Measurements from ENCODE around the gene ACAA2. TPM values are rescaled to one million over a fixed set of nuclear protein-coding genes. Genes with fewer than 3 reads are reported as not detected.

Gene ACAA2
- total RNA-seq, 1 donor from 2014 or later: 441 TPM

- ATAC-seq: no peak
These were observed 56.5 kb downstream of the ACAA2 start for GRCh38 chr18:49756671-49757362.

GRCh38 chr18:49756135-49756534 lies 57.2 kb downstream of the ACAA2 start:
- ATAC-seq (no peak), DNase-seq (ENCODE audit: missing footprints) (no peak)
- intact Hi-C loops (cut with DNase I): no loop called here

More at GRCh38 chr18:49756671-49757362, 56.5 kb downstream of the ACAA2 start:
- intact Hi-C loops (cut with DNase I): no loop called here
- DNase-seq (ENCODE audit: missing footprints): no peak

- DNase-seq (ENCODE audit: missing footprints) (no peak), ATAC-seq (no peak)
- intact Hi-C loops (cut with DNase I): no loop called here
These were observed 57.8 kb downstream of the ACAA2 start for GRCh38 chr18:49755489-49755888.

GRCh38 chr18:49754866-49755265 lies 58.5 kb downstream of the ACAA2 start:
- DNase-seq (ENCODE audit: missing footprints): no peak
- no peak for ATAC-seq
- intact Hi-C loops (cut with DNase I): no loop called here

GRCh38 chr18:49753643-49754042 lies 59.7 kb downstream of the ACAA2 start:
- intact Hi-C loops (cut with DNase I): no loop called here
- DNase-seq (ENCODE audit: missing footprints) (no peak), ATAC-seq (no peak)

- intact Hi-C loops (cut with DNase I): no loop called here
- DNase-seq (ENCODE audit: missing footprints): no peak
- ATAC-seq: no peak
These were observed 61.3 kb downstream of the ACAA2 start for GRCh38 chr18:49752095-49752457.

GRCh38 chr18:49751427-49752094 lies 61.8 kb downstream of the ACAA2 start:
- no peak for DNase-seq (ENCODE audit: missing footprints)
- ATAC-seq: no peak
- intact Hi-C loops (cut with DNase I): no loop called here

- ATAC-seq: no peak
- no peak for DNase-seq (ENCODE audit: missing footprints)
- intact Hi-C loops (cut with DNase I): no loop called here
These were observed 63.8 kb downstream of the ACAA2 start for GRCh38 chr18:49749563-49749962.

- ATAC-seq: no peak
- DNase-seq (ENCODE audit: missing footprints): no peak
- intact Hi-C loops (cut with DNase I): no loop called here
These were observed 65.5 kb downstream of the ACAA2 start for GRCh38 chr18:49747876-49748275.

- intact Hi-C loops (cut with DNase I): no loop called here
- ATAC-seq: no peak
- DNase-seq (ENCODE audit: missing footprints): no peak
These were observed 68.0 kb downstream of the ACAA2 start for GRCh38 chr18:49745045-49746014.

- ATAC-seq (no peak), DNase-seq (ENCODE audit: missing footprints) (no peak)
- intact Hi-C loops (cut with DNase I): no loop called here
These were observed 68.8 kb downstream of the ACAA2 start for GRCh38 chr18:49744376-49745008.

- intact Hi-C loops (cut with DNase I): no loop called here
- no peak for ATAC-seq
- DNase-seq (ENCODE audit: missing footprints): no peak
These were observed 70.2 kb downstream of the ACAA2 start for GRCh38 chr18:49743117-49743567.

GRCh38 chr18:49742316-49743116 lies 70.8 kb downstream of the ACAA2 start:
- DNase-seq (ENCODE audit: missing footprints): no peak
- intact Hi-C loops (cut with DNase I): no loop called here
- no peak for ATAC-seq

GRCh38 chr18:49739275-49739674 lies 74.1 kb downstream of the ACAA2 start:
- intact Hi-C loops (cut with DNase I): no loop called here
- DNase-seq (ENCODE audit: missing footprints): no peak
- ATAC-seq: no peak

- ATAC-seq (no peak), DNase-seq (ENCODE audit: missing footprints) (no peak)
- intact Hi-C loops (cut with DNase I): no loop called here
These were observed 74.6 kb downstream of the ACAA2 start for GRCh38 chr18:49738721-49739120.

- DNase-seq (ENCODE audit: missing footprints): no peak
- intact Hi-C loops (cut with DNase I): no loop called here
- ATAC-seq: no peak
These were observed 78.5 kb downstream of the ACAA2 start for GRCh38 chr18:49734836-49735235.

- intact Hi-C loops (cut with DNase I): no loop called here
- ATAC-seq (no peak), DNase-seq (ENCODE audit: missing footprints) (no peak)
These were observed 79.3 kb downstream of the ACAA2 start for GRCh38 chr18:49733896-49734585.

GRCh38 chr18:49733321-49733720 lies 80.0 kb downstream of the ACAA2 start:
- intact Hi-C loops (cut with DNase I): no loop called here
- ATAC-seq (no peak), DNase-seq (ENCODE audit: missing footprints) (no peak)

All from Right ventricle myocardium inferior (tissue), 1 donor.